Immature natural killer cell (primary cell): ENCODE results near the gene NDUFC1. TPM values are rescaled to one million over a fixed set of nuclear protein-coding genes. Genes with fewer than 3 reads are reported as not detected.
"Not testable (repeated sequence)": the region's sequence is repeated elsewhere in the genome, so short reads cannot be mapped to it uniquely, and the experiment has no call there.

Experiments used
- DNase-seq, 3 donors: peaks; one replicate each; pipeline ENCODE4 v3.0.0; 2022; ENCODE audit warnings: mixed read lengths in 1 of 3
- H3K27ac Mint-ChIP-seq, 6 donors: one replicate each; pipeline ENCODE4 v1.8.0; 2020; ENCODE audit warnings: mixed read lengths in 6 of 6, mild to moderate bottlenecking in 5 of 6, inconsistent platforms in 4 of 6, moderate library complexity in 3 of 6
- H3K27me3 Mint-ChIP-seq, 3 donors: one replicate each; pipeline ENCODE4 v1.8.0; 2020 to 2021; ENCODE audit warnings: low read depth in 3 of 3, mild to moderate bottlenecking in 3 of 3, mixed read lengths in 3 of 3, moderate library complexity in 3 of 3, inconsistent platforms in 1 of 3
- H3K36me3 Mint-ChIP-seq, 3 donors: one replicate each; pipeline ENCODE4 v1.8.0; 2020; ENCODE audit warnings: mixed read lengths in 3 of 3, inconsistent platforms in 2 of 3, mild to moderate bottlenecking in 2 of 3
- H3K4me1 Mint-ChIP-seq, 2 donors: one replicate each; pipeline ENCODE4 v1.8.0; 2020; ENCODE audit warnings: inconsistent platforms in 2 of 2, mild to moderate bottlenecking in 2 of 2, mixed read lengths in 2 of 2, moderate library complexity in 1 of 2
- H3K4me3 Mint-ChIP-seq, 5 donors: one replicate each; pipeline ENCODE4 v1.8.0; 2020; ENCODE audit warnings: mild to moderate bottlenecking in 5 of 5, mixed read lengths in 5 of 5, inconsistent platforms in 3 of 5, moderate library complexity in 3 of 5
- H3K9me3 Mint-ChIP-seq, 6 donors: one replicate each; pipeline ENCODE4 v1.8.0; 2020; ENCODE audit warnings: mild to moderate bottlenecking in 6 of 6, mixed read lengths in 6 of 6, inconsistent platforms in 4 of 6, moderate library complexity in 3 of 6
- polyA plus RNA-seq, 3 donors: library from polyadenylated mRNA; unstranded; fragments of 300-500 nt; fragmentation: Illumina TruSeq; gene quantifications; one replicate each; pipeline ENCODE4 v1.2.3, GENCODE V29; 2021

NDUFC1 gene
- polyA plus RNA-seq, 3 donors from 2014 or later, result 47.4 to 80.1 (median 77.8) TPM

DNA sequence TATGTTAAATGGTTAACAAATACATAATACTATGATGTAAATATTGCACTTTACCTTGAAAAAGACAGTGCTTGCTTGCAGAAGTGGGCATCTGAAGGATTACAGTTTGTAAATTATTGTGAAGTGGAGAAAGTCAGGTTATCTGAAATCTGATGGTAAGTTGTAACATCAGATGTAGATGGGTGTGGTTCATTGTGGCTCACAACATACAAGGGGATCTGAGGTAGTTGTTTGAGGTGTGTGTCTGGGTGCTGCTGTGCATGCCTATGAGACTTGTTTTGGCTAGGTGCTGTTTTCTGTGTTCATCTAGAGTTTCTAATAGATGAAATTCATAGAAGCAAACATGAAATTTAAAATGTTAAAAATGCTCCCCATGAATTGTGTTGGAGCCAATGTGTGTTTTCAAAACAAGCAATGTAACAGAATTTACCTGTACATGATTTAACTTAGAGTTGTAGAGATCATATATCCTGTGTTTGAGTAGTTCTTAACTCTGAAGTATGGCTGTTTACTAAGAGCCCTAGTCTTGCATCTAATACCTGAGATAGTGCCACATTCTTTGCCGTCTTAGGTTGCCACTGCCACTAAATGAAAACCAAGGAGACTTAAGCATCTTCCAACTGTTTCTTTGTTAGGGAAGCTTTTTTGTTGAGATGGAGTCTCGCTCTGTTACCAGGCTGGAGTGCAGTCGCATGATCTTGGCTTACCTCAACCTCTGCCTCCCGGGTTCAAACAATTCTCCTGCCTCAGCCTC lies 11.9 kb upstream of the NDUFC1 start:
- no peak for DNase-seq
- H3K4me1 Mint-ChIP-seq, result peaks cover 70 to 82% of the 10 kb centered on the region in 2 donors

DNA sequence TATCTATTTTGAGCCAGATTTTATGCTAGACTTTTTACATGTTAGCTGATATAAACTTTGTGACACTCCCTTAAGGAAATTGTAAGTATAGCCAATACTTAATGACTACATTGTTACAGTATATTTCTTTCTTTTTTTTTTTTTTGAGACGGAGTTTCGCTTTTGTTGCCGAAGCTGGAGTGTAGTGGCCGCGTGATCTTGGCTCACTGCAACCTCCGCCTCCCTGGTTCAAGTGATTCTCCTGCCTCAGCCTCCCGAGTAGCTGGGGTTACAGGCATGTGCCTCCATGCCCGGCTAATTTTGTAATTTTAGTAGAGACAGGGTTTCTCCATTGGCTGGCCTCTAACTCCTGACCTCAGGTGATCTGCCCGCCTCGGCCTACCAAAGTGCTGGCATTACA lies 11.1 kb upstream of the NDUFC1 start:
- H3K4me3 Mint-ChIP-seq, H3K36me3 Mint-ChIP-seq: not testable (repeated sequence)
- peaks cover 71 to 85% of the 10 kb centered on the region in 2 donors for H3K4me1 Mint-ChIP-seq

More for the DNA sequence above, 11.9 kb upstream of the NDUFC1 start:
- H3K36me3 Mint-ChIP-seq, result no peaks in the 10 kb centered on the region
- H3K27ac Mint-ChIP-seq, result peak overlapping the region in 5 of 6 donors; percentile 22 to 72 (median 64)
- H3K9me3 Mint-ChIP-seq, result no peaks in the 10 kb centered on the region
- H3K4me3 Mint-ChIP-seq, result peak overlapping the region in 4 of 5 donors; percentile 8 to 41 (median 26)
- no peaks in the 10 kb centered on the region for H3K27me3 Mint-ChIP-seq

DNA sequence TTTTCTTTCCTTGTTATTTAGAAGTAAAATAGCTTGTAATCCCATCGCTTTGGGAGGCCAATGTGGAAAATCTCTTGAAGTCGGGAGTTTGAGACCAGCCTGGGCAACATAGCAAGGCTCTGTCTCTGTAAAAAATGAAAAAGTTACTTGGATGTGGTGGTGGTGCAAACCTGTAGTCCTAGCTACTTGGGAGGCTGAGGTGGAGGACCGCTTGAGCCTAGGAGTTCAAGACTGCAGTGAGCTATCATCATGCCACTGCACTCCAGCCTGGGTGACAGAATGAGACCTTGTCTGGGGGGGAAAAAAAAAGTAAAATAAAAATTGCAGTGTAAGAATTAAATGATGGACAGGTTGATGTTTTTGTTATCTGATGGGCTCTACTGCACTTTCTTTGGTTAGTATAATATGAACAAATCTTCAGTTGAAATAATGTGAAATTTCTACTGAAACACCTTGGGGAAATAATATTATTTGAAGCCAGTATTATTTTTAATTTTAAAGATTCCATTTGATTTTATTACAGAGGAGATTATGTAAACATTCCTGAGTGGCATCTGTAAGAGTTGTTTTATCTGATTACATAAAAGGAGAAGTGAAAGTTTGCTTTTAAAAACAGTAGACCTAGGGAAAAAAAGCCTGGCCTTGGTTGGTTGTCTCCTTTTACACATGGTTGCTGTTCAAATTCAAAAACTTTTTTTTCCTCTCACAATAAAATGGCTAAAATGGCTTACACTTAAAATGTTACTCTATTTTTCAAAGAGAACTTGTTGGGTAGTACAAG lies 10.5 kb upstream of the NDUFC1 start:
- peak overlapping the region in 5 of 6 donors; percentile 6 to 80 (median 58) for H3K27ac Mint-ChIP-seq
- DNase-seq, result no peak
- no peaks in the 10 kb centered on the region for H3K36me3 Mint-ChIP-seq
- no peaks in the 10 kb centered on the region for H3K9me3 Mint-ChIP-seq
- H3K4me3 Mint-ChIP-seq, result no peak overlapping the region
- no peaks in the 10 kb centered on the region for H3K27me3 Mint-ChIP-seq
- peaks cover 68 to 84% of the 10 kb centered on the region in 2 donors for H3K4me1 Mint-ChIP-seq

More for the DNA sequence above, 11.1 kb upstream of the NDUFC1 start:
- not testable (repeated sequence) for DNase-seq, H3K9me3 Mint-ChIP-seq, H3K27me3 Mint-ChIP-seq
- peak overlapping the region in 3 of 6 donors; percentile 27 to 76 (median 65) for H3K27ac Mint-ChIP-seq

DNA sequence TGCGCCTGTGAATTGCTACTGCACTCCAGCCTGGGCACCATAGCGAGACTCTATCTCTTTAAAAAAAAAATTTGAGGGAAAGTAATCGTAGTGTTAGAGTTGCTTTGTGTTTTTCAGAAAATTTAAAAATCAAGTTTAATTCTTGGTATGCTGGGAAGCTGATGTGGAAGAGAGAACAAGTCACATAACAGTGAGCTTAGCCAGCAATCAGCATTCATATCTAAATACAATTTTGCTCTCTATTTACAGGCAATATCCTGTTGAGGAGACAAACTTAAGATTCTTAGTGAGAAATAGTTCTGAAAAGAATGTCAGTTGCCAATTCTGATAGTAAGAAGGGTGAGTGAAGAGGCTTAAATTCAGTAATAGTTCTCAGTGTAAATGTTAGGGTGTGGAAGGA lies 9.6 kb upstream of the NDUFC1 start:
- Mint-ChIP-seq H3K9me3 (no peaks in the 10 kb centered on the region), H3K4me1 (peaks cover 63 to 84% of the 10 kb centered on the region in 2 donors), H3K27ac (peak overlapping the region in 3 of 6 donors; percentile 3 to 76 (median 7)), H3K27me3 (no peaks in the 10 kb centered on the region), H3K4me3 (no peak overlapping the region), H3K36me3 (no peaks in the 10 kb centered on the region)
- DNase-seq, result no peak

DNA sequence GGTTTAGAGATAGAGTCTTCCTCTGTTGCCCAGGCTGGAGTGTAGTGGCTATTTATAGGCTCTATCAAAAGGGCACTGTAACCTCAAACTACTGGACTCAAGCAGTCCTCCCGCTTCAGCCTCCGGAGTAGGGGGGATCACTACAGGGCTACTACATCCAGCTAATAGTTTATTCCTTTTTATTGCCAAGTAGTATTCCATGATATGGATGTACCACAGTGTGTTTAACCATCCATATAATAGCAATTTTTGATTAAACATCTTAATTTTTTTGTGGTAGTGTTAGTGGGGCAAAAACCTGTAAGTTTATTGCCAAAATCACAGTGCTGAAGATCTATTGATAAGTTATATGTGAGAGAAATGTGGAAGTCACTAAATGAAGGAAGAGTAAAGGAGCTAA lies 2.6 kb upstream of the NDUFC1 start:
- no peak overlapping the region for H3K4me3 Mint-ChIP-seq
- H3K27me3 Mint-ChIP-seq, result peaks cover 12 to 17% (median 13%) of the 10 kb centered on the region in 3 donors
- peak overlapping the region in 2 of 6 donors; percentile 33 to 57 for H3K27ac Mint-ChIP-seq
- peaks cover 67 to 86% of the 10 kb centered on the region in 2 donors for H3K4me1 Mint-ChIP-seq
- DNase-seq, result no peak
- peaks cover 0 to 2% (median 0%) of the 10 kb centered on the region in 6 donors for H3K9me3 Mint-ChIP-seq
- H3K36me3 Mint-ChIP-seq, result peaks cover 3 to 4% (median 3%) of the 10 kb centered on the region in 3 donors

DNA sequence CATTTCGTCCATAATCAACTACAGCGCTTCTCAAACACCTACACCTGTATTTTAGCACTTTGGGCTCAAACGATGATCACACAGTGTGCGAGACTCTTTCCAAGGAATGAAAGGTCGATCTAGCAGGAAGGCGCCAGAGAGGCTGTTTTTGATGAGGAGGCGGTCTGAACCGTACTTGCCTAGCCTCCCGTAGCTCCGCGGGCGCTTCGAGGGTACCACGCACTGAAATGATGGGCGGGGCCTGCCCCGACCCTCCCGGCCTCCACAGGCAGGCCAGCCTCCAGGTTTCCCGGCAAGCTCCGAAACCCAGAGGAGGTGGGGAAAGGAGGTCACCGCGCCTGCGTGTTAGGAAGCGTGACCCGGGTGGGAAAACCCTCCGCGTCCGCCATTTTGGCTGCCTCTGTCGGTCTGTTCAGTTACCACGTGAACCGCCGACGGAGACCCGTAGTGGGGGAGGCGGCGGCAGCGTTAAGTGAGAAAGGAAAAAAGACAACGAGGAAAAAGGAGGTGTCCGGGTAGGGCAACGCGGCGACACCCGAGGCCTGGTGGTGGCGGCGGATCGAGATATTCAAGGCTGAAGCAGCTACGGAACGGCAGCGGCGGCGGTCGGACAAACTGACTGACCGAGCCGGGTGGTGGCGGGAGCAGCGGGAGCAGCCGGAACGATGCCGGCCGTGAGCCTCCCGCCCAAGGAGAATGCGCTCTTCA lies 1.0 kb downstream of the NDUFC1 start, which contains the start of gene NAA15:
Gene NAA15, plus strand, starts transcription at position 393 of the 708 bp plus-strand sequence. Its CDS starts 273 bp downstream, at position 666.
- Mint-ChIP-seq H3K9me3 (peaks cover 0 to 2% (median 0%) of the 10 kb centered on the region in 6 donors), H3K36me3 (peaks cover 3 to 4% (median 3%) of the 10 kb centered on the region in 3 donors), H3K27ac (peak within 1 kb of the TSS; percentile 98 to 100 (median 99)), H3K27me3 (peaks cover 12 to 17% (median 13%) of the 10 kb centered on the region in 3 donors), H3K4me1 (peaks cover 56 to 69% of the 10 kb centered on the region in 2 donors), H3K4me3 (peak within 1 kb of the TSS; percentile 99 to 100 (median 99))
- DNase-seq, result peak; percentile 96 to 97 (median 97)

DNA sequence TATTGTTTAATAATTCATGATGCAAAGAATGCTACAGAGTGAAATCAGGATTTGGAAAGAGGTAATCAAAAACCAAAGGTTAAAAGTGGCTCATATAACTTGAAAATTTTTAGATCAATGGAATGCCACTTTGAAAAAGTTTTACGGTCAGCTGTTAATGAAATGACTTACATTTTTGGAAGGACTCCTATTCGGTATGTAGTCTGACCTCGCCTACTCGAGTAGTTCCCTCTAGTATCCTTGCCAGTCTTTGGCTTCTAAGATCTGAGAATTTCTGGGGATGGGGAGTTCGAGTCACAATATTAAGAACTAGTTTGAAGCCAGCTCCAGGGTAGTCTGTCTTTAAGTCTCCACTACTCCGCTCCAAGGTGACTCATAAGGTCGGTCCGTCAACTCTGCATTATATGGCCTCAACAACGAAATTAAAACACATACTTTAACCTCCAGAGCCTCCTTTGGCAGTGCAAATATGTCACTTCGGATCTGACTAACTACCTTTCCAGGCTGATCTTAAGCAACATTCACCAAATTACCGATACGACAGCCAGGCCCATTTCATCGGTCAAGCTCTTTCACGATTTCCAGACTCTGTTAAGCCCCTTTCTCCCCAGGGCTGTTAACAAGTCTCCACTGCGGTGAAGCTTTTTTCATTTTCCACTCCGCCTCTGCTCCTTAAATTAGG lies 1.7 kb downstream of the NDUFC1 start:
- peak overlapping the region; percentile 99 to 100 (median 99) for H3K4me3 Mint-ChIP-seq
- peak overlapping the region; percentile 98 to 100 (median 99) for H3K27ac Mint-ChIP-seq
- DNase-seq, result no peak

DNA sequence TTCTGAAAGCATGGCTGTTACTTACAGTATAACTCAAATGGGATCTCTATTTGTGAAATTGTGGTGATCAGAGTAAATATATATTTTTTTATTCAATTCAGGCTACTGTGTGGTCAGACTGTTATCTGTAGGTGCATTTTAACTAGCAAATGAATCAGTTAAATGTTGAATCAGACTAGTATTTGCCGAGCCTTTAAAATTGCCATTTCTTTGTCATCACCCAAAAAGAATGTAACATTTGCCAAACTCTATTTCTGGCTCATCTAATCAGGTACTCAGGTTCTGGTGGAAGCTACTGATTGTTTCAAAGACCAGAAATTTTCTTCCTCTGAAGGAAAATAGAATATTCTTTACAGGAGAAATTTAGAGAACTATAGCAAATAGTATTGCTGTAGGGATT lies 2.7 kb downstream of the NDUFC1 start:
- peaks cover 55 to 67% of the 10 kb centered on the region in 2 donors for H3K4me1 Mint-ChIP-seq
- H3K4me3 Mint-ChIP-seq, result peak overlapping the region in 4 of 5 donors; percentile 13 to 99 (median 99)
- H3K27me3 Mint-ChIP-seq, result peaks cover 12 to 24% (median 13%) of the 10 kb centered on the region in 3 donors
- no peak for DNase-seq
- H3K27ac Mint-ChIP-seq, result peak overlapping the region in 3 of 6 donors; percentile 53 to 99 (median 98)
- H3K9me3 Mint-ChIP-seq, result peaks cover 0 to 2% (median 0%) of the 10 kb centered on the region in 6 donors
- H3K36me3 Mint-ChIP-seq, result peaks cover 0 to 8% (median 0%) of the 10 kb centered on the region in 3 donors

More for the DNA sequence above, 1.7 kb downstream of the NDUFC1 start:
- Mint-ChIP-seq H3K4me1 (peaks cover 59 to 69% of the 10 kb centered on the region in 2 donors), H3K36me3 (peaks cover 3 to 4% (median 3%) of the 10 kb centered on the region in 3 donors), H3K9me3 (peaks cover 0 to 2% (median 0%) of the 10 kb centered on the region in 6 donors), H3K27me3 (peaks cover 12 to 17% (median 13%) of the 10 kb centered on the region in 3 donors)

DNA sequence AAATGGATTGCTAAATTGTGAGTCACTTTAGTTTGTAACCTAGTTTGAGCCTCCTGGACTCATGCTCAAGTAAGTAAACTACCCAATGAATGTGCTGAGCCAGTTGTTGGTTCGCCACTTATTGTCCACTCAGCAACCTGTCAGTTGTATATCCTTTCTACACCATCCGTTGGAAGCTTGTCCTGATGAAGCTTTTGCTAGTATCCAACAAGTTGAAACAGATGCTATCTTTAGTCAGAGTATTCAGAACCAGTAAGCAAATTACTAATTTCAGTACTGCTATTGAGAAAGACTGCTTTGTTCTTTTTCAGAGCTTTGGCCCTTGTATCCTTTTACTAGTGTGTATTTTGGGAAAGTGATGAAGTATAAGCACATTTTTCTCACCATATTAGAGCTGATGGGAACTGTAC lies 5.3 kb downstream of the NDUFC1 start:
- Mint-ChIP-seq H3K4me3 (no peak overlapping the region), H3K27me3 (peaks cover 8 to 18% (median 9%) of the 10 kb centered on the region in 3 donors), H3K27ac (no peak overlapping the region), H3K36me3 (peaks cover 4 to 8% (median 6%) of the 10 kb centered on the region in 3 donors), H3K4me1 (peaks cover 35 to 43% of the 10 kb centered on the region in 2 donors), H3K9me3 (peaks cover 0 to 2% (median 0%) of the 10 kb centered on the region in 6 donors)
- DNase-seq, result no peak

DNA sequence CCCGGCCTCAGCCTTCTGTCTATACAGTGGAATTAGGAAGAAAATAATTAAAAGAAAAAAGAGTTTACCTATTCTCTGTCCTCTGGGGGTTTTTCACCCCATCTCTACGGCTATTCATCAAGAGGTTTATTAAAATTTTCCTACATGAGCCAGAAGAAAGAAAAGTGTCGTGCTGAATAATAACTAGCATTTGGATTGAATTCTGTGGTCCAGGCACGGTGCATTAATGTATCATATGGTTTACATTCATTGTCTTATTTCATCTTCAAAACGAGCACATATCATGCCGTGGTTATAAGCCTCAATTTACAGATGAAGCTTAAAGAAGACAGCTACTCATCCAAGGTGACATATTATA lies 6.4 kb downstream of the NDUFC1 start:
- Mint-ChIP-seq H3K9me3 (no peaks in the 10 kb centered on the region), H3K36me3 (peaks cover 4 to 6% (median 5%) of the 10 kb centered on the region in 3 donors), H3K27ac (peak overlapping the region; percentile 90 to 97 (median 94)), H3K4me1 (peaks cover 29 to 36% of the 10 kb centered on the region in 2 donors), H3K27me3 (peaks cover under 1 to 7% (median 2%) of the 10 kb centered on the region in 3 donors), H3K4me3 (peak overlapping the region; percentile 90 to 99 (median 96))
- no peak for DNase-seq

DNA sequence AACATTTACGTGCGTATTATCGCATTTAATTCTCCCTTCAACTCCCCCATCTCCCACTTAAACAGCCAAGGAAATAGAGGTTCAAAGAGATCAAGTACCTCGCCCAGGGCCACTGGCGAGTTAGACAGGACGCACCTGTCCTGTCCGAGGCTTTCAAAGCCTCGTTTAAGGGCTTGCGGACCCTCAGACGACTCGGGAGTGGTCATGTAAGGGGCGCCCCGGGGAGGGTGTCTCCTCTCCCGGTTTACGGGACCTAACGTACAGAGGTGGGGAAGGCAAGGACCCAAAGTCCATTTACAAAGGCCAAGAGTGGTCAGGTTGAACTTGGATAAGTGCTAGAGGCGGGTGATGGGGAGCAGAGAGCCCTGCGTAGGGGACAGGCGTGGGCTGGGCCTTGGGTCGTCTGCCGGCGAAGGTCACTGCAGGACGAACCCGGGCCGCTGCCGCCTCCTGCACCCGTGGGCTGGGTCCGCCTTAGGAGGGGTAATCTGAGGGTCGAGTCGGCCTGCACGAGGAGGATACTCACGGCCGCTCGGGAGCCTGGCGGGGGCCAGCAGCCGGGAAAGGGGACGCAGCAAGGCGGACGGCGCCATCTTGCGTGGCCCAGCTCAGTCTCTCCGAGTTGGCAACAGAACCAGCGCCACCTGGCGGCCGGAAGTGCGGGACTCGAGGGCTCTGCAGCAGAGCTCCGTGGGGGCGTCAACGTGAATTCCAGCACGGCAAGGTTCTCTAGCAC lies 6.9 kb downstream of the NDUFC1 start:
- peaks cover 24 to 31% of the 10 kb centered on the region in 2 donors for H3K4me1 Mint-ChIP-seq
- peak overlapping the region; percentile 90 to 99 (median 96) for H3K4me3 Mint-ChIP-seq
- H3K36me3 Mint-ChIP-seq, result peaks cover 4 to 7% (median 5%) of the 10 kb centered on the region in 3 donors
- no peaks in the 10 kb centered on the region for H3K9me3 Mint-ChIP-seq
- H3K27me3 Mint-ChIP-seq, result peaks cover 0 to 7% (median 0%) of the 10 kb centered on the region in 3 donors
- H3K27ac Mint-ChIP-seq, result peak overlapping the region; percentile 90 to 97 (median 94)
- DNase-seq, result peak; percentile 90 to 93 (median 92)

DNA sequence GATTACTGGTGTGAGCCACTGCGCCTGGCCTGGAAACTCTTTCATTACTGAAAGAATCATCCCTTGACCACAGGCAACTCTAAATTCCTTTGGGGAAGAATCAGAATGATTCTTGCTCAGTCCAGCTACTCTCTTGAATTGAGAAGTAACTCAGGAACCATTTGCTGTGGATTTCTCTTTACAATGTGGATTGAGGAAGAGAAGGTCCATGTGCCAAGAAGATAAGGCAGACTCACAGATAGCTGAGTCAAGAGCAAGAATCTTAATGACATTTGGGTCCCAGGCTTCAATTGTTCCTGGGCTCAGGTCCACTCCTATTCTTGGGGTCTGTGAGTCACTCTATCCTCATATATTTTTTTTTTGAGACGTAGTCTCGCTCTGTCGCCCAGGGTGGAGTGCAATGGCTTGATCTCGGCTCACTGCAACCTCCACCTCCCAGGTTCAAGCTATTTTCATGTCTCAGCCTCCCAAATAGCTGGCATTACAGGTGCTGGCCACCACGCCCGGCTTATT lies 16.0 kb downstream of the NDUFC1 start:
- no peak overlapping the region for H3K4me3 Mint-ChIP-seq
- peaks cover 4 to 24% (median 6%) of the 10 kb centered on the region in 3 donors for H3K36me3 Mint-ChIP-seq
- DNase-seq, result no peak
- H3K9me3 Mint-ChIP-seq, result peaks cover 0 to 2% (median 0%) of the 10 kb centered on the region in 6 donors
- H3K4me1 Mint-ChIP-seq, result peaks cover 2 to 5% of the 10 kb centered on the region in 2 donors
- peaks cover 0 to 3% (median under 1%) of the 10 kb centered on the region in 3 donors for H3K27me3 Mint-ChIP-seq
- no peak overlapping the region for H3K27ac Mint-ChIP-seq
